GM18520 (cell line): ENCODE measurements around the gene LSM7.

Experiments
- ATAC-seq: cut with Tn5 transposase; IDR thresholded peaks from one replicate; pipeline ENCODE4 v1.9.1; 2021; ENCODE audit not compliant: unreplicated experiment

Gene LSM7

GRCh38 chr19:2328401-2329148 lies at the start of gene LSM7, which contains the start of gene SPPL2B:
TSS of gene LSM7 (minus strand) at chr19:2328586. CDS start at chr19:2328566, 20 bp downstream.
TSS of gene SPPL2B (plus strand) at chr19:2328684. CDS start at chr19:2328710, 26 bp downstream.
- ATAC-seq: peak; percentile 68

- ATAC-seq: no peak
These were observed 48.6 kb upstream of the LSM7 start for GRCh38 chr19:2376784-2377519.

- no peak for ATAC-seq
These were observed 47.2 kb upstream of the LSM7 start for GRCh38 chr19:2375353-2376121.

GRCh38 chr19:2374808-2375207 lies 46.4 kb upstream of the LSM7 start:
- ATAC-seq: no peak

DNA sequence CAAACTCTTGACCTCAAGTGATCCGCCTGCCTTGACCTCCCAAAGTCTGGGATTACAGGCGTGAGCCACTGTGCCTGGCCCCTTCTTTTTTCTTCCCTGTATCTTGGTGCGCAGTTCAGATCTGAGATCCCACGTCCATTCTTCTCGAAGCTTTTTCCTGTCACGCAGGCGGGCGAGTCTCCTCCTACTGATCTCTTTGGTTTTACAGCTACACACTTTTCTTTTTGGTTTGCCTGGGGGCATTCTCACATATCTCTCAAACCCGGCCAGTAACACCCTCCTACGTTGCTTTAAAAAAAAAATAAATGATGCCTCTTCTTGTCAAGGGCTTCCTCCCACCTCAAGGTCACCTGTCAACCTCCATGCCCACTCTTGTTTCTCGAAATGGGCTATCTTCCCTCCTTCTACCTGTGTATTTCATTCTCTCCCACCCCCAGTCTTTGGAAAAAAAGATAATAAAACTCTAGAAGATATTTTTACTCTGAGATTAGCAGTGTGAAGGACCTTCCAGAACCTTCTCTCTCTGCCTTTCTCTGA lies 43.8 kb upstream of the LSM7 start:
- no peak for ATAC-seq

DNA sequence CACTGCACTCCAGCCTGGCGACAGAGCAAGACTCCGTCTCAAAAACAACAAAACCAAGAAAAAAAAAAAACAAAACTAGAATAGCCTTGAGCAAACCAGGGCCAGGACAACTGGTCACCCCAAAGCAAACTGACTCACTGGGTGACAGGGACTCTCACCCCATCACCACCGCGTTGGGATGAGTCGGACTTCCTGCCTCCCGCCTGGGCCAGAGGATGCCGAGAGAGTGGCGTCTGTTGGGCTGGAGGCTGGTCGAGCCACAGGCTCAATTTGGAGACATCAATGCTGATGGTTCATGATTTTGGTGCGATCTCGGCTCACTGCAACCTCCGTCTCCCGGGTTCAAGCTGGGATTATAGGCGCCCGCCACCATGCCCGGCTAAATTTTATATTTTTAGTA lies 43.3 kb upstream of the LSM7 start:
- ATAC-seq: no peak

GRCh38 chr19:2365201-2365970 lies 37.0 kb upstream of the LSM7 start:
- ATAC-seq: no peak

GRCh38 chr19:2363419-2363818 lies 35.0 kb upstream of the LSM7 start:
- no peak for ATAC-seq

GRCh38 chr19:2362970-2363300 lies 34.5 kb upstream of the LSM7 start:
- ATAC-seq: no peak

DNA sequence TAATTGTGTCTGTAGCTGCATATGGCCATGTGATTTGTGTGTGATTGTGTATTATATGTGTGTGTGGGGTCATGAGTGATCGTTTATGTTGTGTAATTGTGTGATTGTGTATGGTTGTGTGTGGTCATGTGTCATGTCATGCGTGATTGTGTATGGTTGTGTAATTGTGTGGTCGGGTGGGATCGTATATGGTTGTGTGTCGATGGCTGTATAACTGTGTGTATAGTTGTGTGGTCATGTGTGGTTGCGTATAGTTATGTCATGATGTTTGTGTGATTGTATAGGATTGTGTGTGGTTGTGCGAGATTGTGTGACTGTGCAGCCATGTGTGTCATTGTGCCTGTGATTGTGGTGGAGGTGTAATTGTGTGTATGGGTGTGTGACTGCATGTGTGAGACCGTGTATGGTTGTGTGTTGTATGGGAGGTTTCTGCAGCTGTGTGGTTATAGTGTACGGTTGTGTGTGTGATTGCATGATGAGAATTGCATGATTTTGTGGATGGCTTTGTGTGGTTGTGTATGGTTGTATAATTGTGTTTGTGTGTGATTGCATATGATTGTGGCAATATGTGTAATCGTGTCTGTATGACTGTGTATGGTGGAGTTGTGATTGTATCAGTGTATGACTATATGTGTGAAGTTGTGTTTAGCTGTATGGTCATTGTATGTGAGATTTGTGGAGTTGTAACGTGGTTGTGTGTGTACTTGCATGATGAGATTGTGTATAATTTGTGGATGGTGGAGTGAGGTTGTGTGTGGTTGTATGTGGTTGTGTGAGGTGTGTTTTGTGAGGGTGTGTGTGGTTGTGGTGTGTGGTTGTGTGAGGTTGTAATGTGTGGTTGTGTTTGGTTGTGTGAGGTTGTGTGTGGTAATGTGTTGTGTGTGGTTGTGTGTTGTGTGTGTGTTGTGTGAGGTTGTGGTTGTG lies 33.9 kb upstream of the LSM7 start:
- ATAC-seq: no peak

DNA sequence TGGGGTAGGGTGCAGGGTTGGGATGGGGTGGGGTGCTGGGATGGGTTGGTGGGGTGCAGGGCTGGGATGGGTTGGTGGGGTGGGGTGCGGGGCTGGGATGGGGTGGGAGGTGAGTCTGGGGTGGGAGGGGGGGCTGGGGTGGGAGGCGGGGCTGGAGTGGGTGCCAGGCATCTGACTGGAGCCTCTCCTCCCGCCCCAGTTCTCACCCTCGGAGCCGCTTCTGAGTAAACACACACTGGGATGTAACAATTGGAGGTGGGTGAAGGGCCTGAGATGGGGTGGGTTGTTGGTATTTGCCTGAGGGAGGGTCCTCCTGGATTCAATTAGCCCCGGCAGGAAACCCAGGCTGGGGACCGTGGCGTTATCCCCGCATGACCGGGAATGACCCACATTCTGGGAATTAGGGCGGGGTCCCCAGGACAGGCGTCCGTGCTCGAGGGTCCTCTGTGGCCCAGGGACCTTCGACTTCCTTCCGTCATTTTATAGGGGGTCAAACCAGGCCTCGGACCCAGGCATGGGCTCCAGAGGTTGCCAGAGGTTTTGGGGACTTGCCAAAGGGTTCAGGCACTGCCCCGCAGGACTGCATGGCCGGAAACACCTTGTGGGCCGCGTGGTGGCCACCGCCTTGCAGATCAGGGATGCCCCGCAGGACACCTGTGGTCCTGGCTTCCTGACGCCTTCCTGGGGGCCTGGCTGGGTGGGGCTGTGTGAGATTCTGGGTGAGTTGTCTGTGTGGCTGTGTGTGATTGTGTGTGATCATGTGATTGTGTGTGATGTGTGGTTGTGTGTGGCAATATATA lies 33.1 kb upstream of the LSM7 start:
- no peak for ATAC-seq

DNA sequence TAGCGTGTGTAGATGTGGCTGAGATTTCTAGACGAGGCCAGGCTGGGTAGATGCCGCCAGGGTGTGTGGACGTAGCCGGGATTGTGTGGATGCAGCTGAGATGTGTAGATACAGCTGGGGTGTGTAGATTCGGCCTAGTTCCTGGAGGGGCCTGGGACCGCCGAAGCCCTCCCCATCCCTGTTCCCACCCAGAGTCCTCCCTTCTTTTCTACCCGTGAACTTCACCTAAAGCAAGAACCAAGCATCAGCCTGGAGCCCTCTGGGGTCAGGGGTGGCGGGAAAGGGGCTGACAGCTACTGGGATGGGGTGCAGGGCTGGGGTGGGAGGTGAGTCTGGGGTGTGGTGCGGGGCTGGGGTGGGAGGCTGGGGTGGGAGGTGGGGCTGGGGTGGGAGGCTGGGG lies 32.4 kb upstream of the LSM7 start:
- no peak for ATAC-seq

GRCh38 chr19:2359992-2360685 lies 31.8 kb upstream of the LSM7 start, which contains the start of gene TMPRSS9:
TSS of gene TMPRSS9 (plus strand) at chr19:2360265. CDS start at chr19:2389786, 29,521 bp downstream.
- no peak for ATAC-seq

DNA sequence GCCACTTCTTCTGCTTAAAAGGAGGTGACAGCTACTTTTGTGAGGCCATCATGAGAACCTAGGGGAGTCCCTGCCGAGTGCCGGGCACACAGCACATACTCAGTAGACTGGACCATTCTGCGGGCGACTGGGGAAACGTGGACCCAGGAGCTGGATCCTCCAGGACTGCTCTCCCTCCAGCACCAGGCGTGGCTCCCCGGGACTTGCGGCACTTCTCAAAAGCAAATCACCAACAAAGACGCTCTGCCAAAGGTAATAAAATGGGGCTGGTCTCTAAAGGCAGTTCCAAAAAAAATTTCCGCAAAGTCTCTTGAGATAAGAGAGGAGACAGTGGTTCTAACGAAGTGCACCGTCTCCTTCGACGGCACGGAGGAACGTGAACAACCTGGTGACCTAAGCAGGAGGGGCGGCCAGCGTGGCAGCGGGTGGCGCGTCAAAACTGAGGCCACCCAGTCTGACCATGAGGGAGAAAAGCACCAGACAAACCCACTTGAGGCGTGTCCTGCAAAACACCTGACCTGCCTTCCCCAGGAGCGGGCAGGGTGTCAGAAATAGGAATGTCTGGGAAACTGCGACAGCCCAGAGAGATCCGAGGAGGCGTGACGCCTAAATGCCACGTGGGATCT lies 30.3 kb upstream of the LSM7 start:
- no peak for ATAC-seq

DNA sequence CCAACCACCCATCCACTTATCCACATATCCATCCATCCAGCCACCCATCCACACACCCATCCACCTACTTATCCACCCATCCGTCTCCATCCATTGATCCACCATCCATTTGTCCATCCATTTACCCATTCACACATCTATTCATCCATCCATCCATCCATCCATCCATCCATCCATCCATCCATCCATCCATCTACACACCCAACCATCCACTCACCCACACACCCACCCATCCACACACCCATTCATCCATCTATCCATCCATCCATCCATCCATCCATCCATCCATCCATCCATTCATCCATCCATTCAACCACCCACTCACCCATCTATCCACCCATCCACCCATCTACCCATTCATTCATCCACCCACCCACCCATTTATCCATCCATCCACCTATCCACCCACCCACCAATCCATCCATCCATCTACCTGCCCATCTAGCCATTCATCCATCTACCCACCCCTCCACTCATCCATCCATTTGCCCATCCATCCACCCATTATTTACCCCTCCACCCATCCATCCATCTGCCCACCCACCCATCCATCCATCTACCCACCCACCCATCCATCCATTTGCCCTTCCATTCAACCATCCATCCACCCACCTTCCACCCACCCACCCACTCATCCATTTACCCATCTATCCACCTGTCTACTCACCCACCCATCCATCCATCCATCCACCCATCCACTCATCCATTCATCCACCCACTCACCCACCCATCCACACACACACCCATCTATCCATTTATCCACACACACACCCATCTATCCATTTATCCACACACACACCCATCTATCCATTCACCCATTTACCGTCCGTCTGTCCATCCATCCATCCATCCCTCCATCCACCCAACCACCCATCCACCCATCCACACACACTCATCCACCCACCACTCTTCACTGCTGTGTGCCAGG lies 29.2 kb upstream of the LSM7 start:
- ATAC-seq: no peak

DNA sequence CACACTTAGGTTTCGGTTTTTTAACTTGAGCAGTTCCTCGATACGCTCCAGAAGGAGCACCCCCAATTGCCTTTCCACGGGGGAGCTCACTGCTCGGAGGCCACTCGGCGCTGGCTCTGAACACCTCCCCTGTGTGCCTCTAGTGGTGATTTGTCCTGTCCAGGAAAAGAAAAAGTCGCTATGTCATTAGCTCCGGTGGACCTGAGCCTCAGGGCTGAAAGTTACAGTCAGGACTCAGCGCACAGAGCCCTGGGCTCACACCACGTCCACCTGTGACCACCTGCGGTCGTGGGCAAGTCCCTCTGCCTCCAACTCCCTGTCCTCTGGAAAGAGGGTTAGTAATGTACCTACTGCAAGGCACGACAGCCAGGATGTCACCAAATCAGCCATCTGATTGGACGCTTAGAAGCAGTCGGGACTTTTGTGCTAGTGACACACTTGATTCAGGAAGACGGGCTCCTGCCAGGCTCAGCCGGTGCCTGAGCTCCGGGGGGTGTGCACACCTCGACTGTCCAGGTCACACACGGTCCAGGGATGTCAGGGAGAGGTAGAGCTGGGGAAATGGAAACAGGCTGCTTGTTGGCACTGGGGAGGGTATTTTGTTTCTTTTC lies 27.8 kb upstream of the LSM7 start:
- no peak for ATAC-seq
